ENCODE data around the gene GNG7.
A peak's percentile ranks its signal among the peaks of the same experiment; 100 is the strongest.
"Not testable (repeated sequence)": the region's sequence is repeated elsewhere in the genome, so short reads cannot be mapped to it uniquely, and the experiment has no call there.

The GNG7 gene

GRCh38 chr19:2497186-2497585, 205.3 kb downstream of the GNG7 start:
- no peak for DNase-seq

GRCh38 chr19:2495651-2496316, 206.7 kb downstream of the GNG7 start:
- DNase-seq: no peak

GRCh38 chr19:2495130-2495641, 207.3 kb downstream of the GNG7 start:
- peak; percentile 27 to 62 for DNase-seq

- DNase-seq: no peak
These were observed 207.9 kb downstream of the GNG7 start for GRCh38 chr19:2494447-2495129.

GRCh38 chr19:2494084-2494446, 208.4 kb downstream of the GNG7 start:
- DNase-seq: no peak

- DNase-seq: not testable (repeated sequence)
These were observed 209.0 kb downstream of the GNG7 start for GRCh38 chr19:2493448-2493847.

GRCh38 chr19:2492870-2493269, 209.6 kb downstream of the GNG7 start:
- no peak for DNase-seq

- DNase-seq: peak; percentile 87 to 94
These were observed 211.2 kb downstream of the GNG7 start for GRCh38 chr19:2491130-2491801.

- no peak for DNase-seq
These were observed 211.8 kb downstream of the GNG7 start for GRCh38 chr19:2490659-2491058.

- peak in 1 of 2 experiments; percentile 53 for DNase-seq
These were observed 213.4 kb downstream of the GNG7 start for GRCh38 chr19:2488942-2489731.

GRCh38 chr19:2488405-2488941, 214.0 kb downstream of the GNG7 start:
- DNase-seq: no peak

GRCh38 chr19:2487842-2488241, 214.7 kb downstream of the GNG7 start:
- no peak for DNase-seq

GRCh38 chr19:2487090-2487489, 215.4 kb downstream of the GNG7 start:
- DNase-seq: no peak

- no peak for DNase-seq
These were observed 217.1 kb downstream of the GNG7 start for GRCh38 chr19:2485428-2485827.

GRCh38 chr19:2484178-2484937, 218.1 kb downstream of the GNG7 start:
- no peak for DNase-seq

GRCh38 chr19:2483484-2484151, 218.9 kb downstream of the GNG7 start:
- DNase-seq: no peak

- no peak for DNase-seq
These were observed 219.4 kb downstream of the GNG7 start for GRCh38 chr19:2483084-2483483.

GRCh38 chr19:2482354-2483038, 220.0 kb downstream of the GNG7 start:
- DNase-seq: no peak

- DNase-seq: no peak
These were observed 221.0 kb downstream of the GNG7 start for GRCh38 chr19:2481466-2481865.

- DNase-seq: no peak
These were observed 222.8 kb downstream of the GNG7 start for GRCh38 chr19:2479556-2480194.
